Naive thymus-derived CD4-positive, alpha-beta T cell (primary cell): ENCODE data around the gene HDGFL3. TPM values are rescaled to one million over a fixed set of nuclear protein-coding genes. Genes with fewer than 3 reads are reported as not detected.

Experiments used
- ATAC-seq: fragments of 150-1000 bp; cut with Tn5 transposase; 2 replicates; pipeline ENCODE4 v1.10.0; 2021; ENCODE audit warnings: mild to moderate bottlenecking, moderate library complexity
- CTCF ChIA-PET: fragments of 350-600 bp; sonication (Branson Sonifier 250); formaldehyde crosslinking; loops from one replicate; lab custom pipeline; 2021; ENCODE audit warnings: antibody characterized with exemption; lab: Charles Lee
- POLR2A ChIA-PET: fragments of 350-600 bp; sonication (Branson Sonifier 250); formaldehyde crosslinking; loops from one replicate; lab custom pipeline; 2021; ENCODE audit warnings: antibody characterized with exemption, inconsistent platforms; lab: Charles Lee
- DNase-seq, 9 donors: peaks; one replicate each; pipeline versions ENCODE4 v3.0.0 to v3.0.0-alpha.2; 2020 to 2022; ENCODE audit warnings: mixed read lengths in 1 of 9
- H3K27ac ChIP-seq: one replicate; pipeline ENCODE4 v1.7.0; 2013; ENCODE audit warnings: mild to moderate bottlenecking, low read depth, low read length, moderate library complexity
- H3K27me3 ChIP-seq, 2 donors: one replicate each; pipeline ENCODE4 v1.7.0; 2013; ENCODE audit warnings: low read length in 2 of 2, mild to moderate bottlenecking in 2 of 2, moderate library complexity in 2 of 2; ENCODE audit not compliant: control insufficient read depth in 2 of 2, insufficient read depth in 2 of 2
- H3K36me3 ChIP-seq, 3 experiments: 1 replicate in 2 of 3; 2 replicates in 1 of 3; pipeline ENCODE4 v1.7.0; 2013; ENCODE audit warnings: low read length in 3 of 3, mild to moderate bottlenecking in 3 of 3, moderate library complexity in 1 of 3; ENCODE audit not compliant: insufficient read depth in 3 of 3, control insufficient read depth in 2 of 3
- H3K4me1 ChIP-seq, 2 donors: one replicate each; pipeline ENCODE4 v1.7.0; 2013; ENCODE audit warnings: low read length in 2 of 2, mild to moderate bottlenecking in 2 of 2, moderate library complexity in 1 of 2; ENCODE audit not compliant: control insufficient read depth in 2 of 2, insufficient read depth in 2 of 2
- H3K4me3 ChIP-seq: 2 replicates; pipeline ENCODE4 v1.7.0; 2013; ENCODE audit warnings: mild to moderate bottlenecking, low read length
- H3K9me3 ChIP-seq, 3 experiments: 1 replicate in 2 of 3; 2 replicates in 1 of 3; pipeline ENCODE4 v1.7.0; 2013; ENCODE audit warnings: low read length in 3 of 3; ENCODE audit not compliant: control insufficient read depth in 2 of 3
- H3K27ac Mint-ChIP-seq, 9 donors: one replicate each; pipeline ENCODE4 v1.8.0; 2020 to 2022; ENCODE audit warnings: mixed read lengths in 9 of 9, mild to moderate bottlenecking in 8 of 9, moderate library complexity in 5 of 9, inconsistent platforms in 2 of 9
- H3K27me3 Mint-ChIP-seq, 5 donors: one replicate each; pipeline ENCODE4 v1.8.0; 2021 to 2022; ENCODE audit warnings: mixed read lengths in 5 of 5, mild to moderate bottlenecking in 1 of 5
- H3K36me3 Mint-ChIP-seq, 5 donors: one replicate each; pipeline ENCODE4 v1.8.0; 2020 to 2022; ENCODE audit warnings: mixed read lengths in 5 of 5, mild to moderate bottlenecking in 3 of 5, inconsistent platforms in 1 of 5
- H3K4me1 Mint-ChIP-seq, 7 donors: one replicate each; pipeline ENCODE4 v1.8.0; 2020 to 2022; ENCODE audit warnings: mixed read lengths in 7 of 7, mild to moderate bottlenecking in 3 of 7, inconsistent platforms in 1 of 7
- H3K4me3 Mint-ChIP-seq, 10 donors: one replicate each; pipeline ENCODE4 v1.8.0; 2020 to 2022; ENCODE audit warnings: mild to moderate bottlenecking in 10 of 10, mixed read lengths in 10 of 10, moderate library complexity in 6 of 10, inconsistent platforms in 2 of 10
- H3K9me3 Mint-ChIP-seq, 11 donors: one replicate each; pipeline ENCODE4 v1.8.0; 2020 to 2022; ENCODE audit warnings: mixed read lengths in 11 of 11, mild to moderate bottlenecking in 4 of 11, inconsistent platforms in 1 of 11, moderate library complexity in 1 of 11
- intact Hi-C, 2 donors: fragments of 100-400 bp; cut with micrococcal nuclease; formaldehyde crosslinking; loops; one replicate each; pipeline ENCODE4 v1.15.1; 2023
- polyA plus RNA-seq, 2 donors: library from polyadenylated mRNA; unstranded; fragments of 300-500 nt; fragmentation: Illumina TruSeq; gene quantifications; one replicate each; pipeline ENCODE4 v1.2.3, GENCODE V29; 2021
- total RNA-seq, 6 experiments: library from RNA in 5 of 6; stranded (reverse) in 5 of 6; gene quantifications; 1 replicate in 5 of 6; 2 replicates in 1 of 6; pipeline ENCODE4 v1.2.3 and lab custom pipeline; 2021 to 2026

HDGFL3 gene
- total and polyA plus RNA-seq, 7 experiments from 2014 or later: 2.1 to 50.1 (median 3.6) TPM

- Histone ChIP-seq H3K27ac (no peak overlapping the region), H3K9me3 (no peaks in the 10 kb centered on the region), H3K36me3 (no peaks in the 10 kb centered on the region), H3K4me1 (peaks cover 0 to 10% of the 10 kb centered on the region in 2 donors), H3K27me3 (no peaks in the 10 kb centered on the region), H3K4me3 (no peak overlapping the region)
- no peak for DNase-seq
- ATAC-seq: no peak
- peaks cover 0 to 14% (median 0%) of the 10 kb centered on the region in 5 donors for H3K36me3 Mint-ChIP-seq
- POLR2A ChIA-PET: no interaction called here
- CTCF ChIA-PET: no interaction called here
- H3K4me1 Mint-ChIP-seq: peaks cover 10 to 31% (median 17%) of the 10 kb centered on the region in 7 donors
- H3K4me3 Mint-ChIP-seq: peak overlapping the region in 7 of 10 donors; percentile 6 to 75 (median 44)
- intact Hi-C loops: loop anchor here in 1 of 2 donors (5.0 kb wide), 1 partner anchor 57 kb away; no protein-coding TSS in a partner anchor
- H3K27ac Mint-ChIP-seq: no peak overlapping the region
- H3K9me3 Mint-ChIP-seq: peaks cover 0 to 5% (median 0%) of the 10 kb centered on the region in 11 donors
- H3K27me3 Mint-ChIP-seq: peaks cover 40 to 67% (median 55%) of the 10 kb centered on the region in 5 donors
Measured at GRCh38 chr15:83105440-83105839, 102.2 kb downstream of the HDGFL3 start.

GRCh38 chr15:83104141-83104540, 103.5 kb downstream of the HDGFL3 start:
- CTCF ChIA-PET: no interaction called here
- ATAC-seq: no peak
- intact Hi-C loops: no loop called here
- no peak overlapping the region for H3K4me3 ChIP-seq
- H3K27ac ChIP-seq: no peak overlapping the region
- Mint-ChIP-seq H3K27me3 (peaks cover 44 to 59% (median 57%) of the 10 kb centered on the region in 5 donors), H3K27ac (no peak overlapping the region), H3K4me1 (peaks cover 7 to 19% (median 15%) of the 10 kb centered on the region in 7 donors), H3K9me3 (peaks cover 0 to 5% (median 0%) of the 10 kb centered on the region in 11 donors), H3K36me3 (peaks cover 0 to 7% (median 0%) of the 10 kb centered on the region in 5 donors), H3K4me3 (no peak overlapping the region)
- no peaks in the 10 kb centered on the region for H3K27me3 ChIP-seq
- DNase-seq: no peak
- no peaks in the 10 kb centered on the region for H3K9me3 ChIP-seq
- POLR2A ChIA-PET: no interaction called here
- no peaks in the 10 kb centered on the region for H3K36me3 ChIP-seq
- peaks cover 0 to 10% of the 10 kb centered on the region in 2 donors for H3K4me1 ChIP-seq

- intact Hi-C loops: no loop called here
- CTCF ChIA-PET: no interaction called here
- peaks cover 0 to 17% (median 9%) of the 10 kb centered on the region in 11 donors for H3K9me3 Mint-ChIP-seq
- DNase-seq: no peak
- Histone ChIP-seq H3K4me3 (no peak overlapping the region), H3K36me3 (no peaks in the 10 kb centered on the region), H3K9me3 (peaks cover 0 to 4% (median 0%) of the 10 kb centered on the region in 3 experiments), H3K27me3 (no peaks in the 10 kb centered on the region), H3K4me1 (no peaks in the 10 kb centered on the region), H3K27ac (no peak overlapping the region)
- peaks cover 0 to 6% (median 3%) of the 10 kb centered on the region in 5 donors for H3K36me3 Mint-ChIP-seq
- peaks cover 2 to 8% (median 5%) of the 10 kb centered on the region in 7 donors for H3K4me1 Mint-ChIP-seq
- no peak for ATAC-seq
- H3K27ac Mint-ChIP-seq: no peak overlapping the region
- peaks cover 34 to 66% (median 47%) of the 10 kb centered on the region in 5 donors for H3K27me3 Mint-ChIP-seq
- H3K4me3 Mint-ChIP-seq: no peak overlapping the region
- POLR2A ChIA-PET: no interaction called here
Measured at GRCh38 chr15:83102346-83102745, 105.3 kb downstream of the HDGFL3 start.

GRCh38 chr15:83100097-83100646, 107.5 kb downstream of the HDGFL3 start:
- intact Hi-C loops: no loop called here
- Mint-ChIP-seq H3K27ac (peak overlapping the region in 1 of 9 donors; percentile 62), H3K4me3 (no peak overlapping the region), H3K9me3 (peaks cover 0 to 17% (median 9%) of the 10 kb centered on the region in 11 donors), H3K27me3 (peaks cover 28 to 71% (median 40%) of the 10 kb centered on the region in 5 donors), H3K36me3 (peaks cover 0 to 3% (median 0%) of the 10 kb centered on the region in 5 donors), H3K4me1 (no peaks in the 10 kb centered on the region)
- Histone ChIP-seq H3K9me3 (peaks cover 0 to 4% (median 0%) of the 10 kb centered on the region in 3 experiments), H3K4me1 (no peaks in the 10 kb centered on the region), H3K27ac (no peak overlapping the region), H3K4me3 (no peak overlapping the region), H3K36me3 (no peaks in the 10 kb centered on the region), H3K27me3 (no peaks in the 10 kb centered on the region)
- ATAC-seq (peak; percentile 27), DNase-seq (no peak)
- ChIA-PET CTCF (no interaction called here), POLR2A (no interaction called here)

GRCh38 chr15:83099290-83099689, 108.3 kb downstream of the HDGFL3 start:
- no peak for DNase-seq
- no peak for ATAC-seq
- intact Hi-C loops: no loop called here
- no peak overlapping the region for H3K4me3 ChIP-seq
- Mint-ChIP-seq H3K27ac (no peak overlapping the region), H3K4me3 (no peak overlapping the region), H3K27me3 (peaks cover 23 to 70% (median 33%) of the 10 kb centered on the region in 5 donors), H3K4me1 (no peaks in the 10 kb centered on the region), H3K36me3 (peaks cover 0 to 3% (median 0%) of the 10 kb centered on the region in 5 donors), H3K9me3 (peaks cover 0 to 17% (median 9%) of the 10 kb centered on the region in 11 donors)
- no peaks in the 10 kb centered on the region for H3K4me1 ChIP-seq
- no peak overlapping the region for H3K27ac ChIP-seq
- ChIA-PET POLR2A (no interaction called here), CTCF (no interaction called here)
- no peaks in the 10 kb centered on the region for H3K36me3 ChIP-seq
- H3K9me3 ChIP-seq: peaks cover 0 to 4% (median 0%) of the 10 kb centered on the region in 3 experiments
- H3K27me3 ChIP-seq: no peaks in the 10 kb centered on the region

GRCh38 chr15:83098079-83098478, 109.5 kb downstream of the HDGFL3 start:
- Mint-ChIP-seq H3K36me3 (peaks cover 0 to 3% (median 0%) of the 10 kb centered on the region in 5 donors), H3K27ac (no peak overlapping the region), H3K27me3 (peaks cover 21 to 64% (median 25%) of the 10 kb centered on the region in 5 donors), H3K4me3 (no peak overlapping the region), H3K9me3 (peaks cover 0 to 17% (median 9%) of the 10 kb centered on the region in 11 donors), H3K4me1 (no peaks in the 10 kb centered on the region)
- Histone ChIP-seq H3K4me1 (no peaks in the 10 kb centered on the region), H3K9me3 (peaks cover 0 to 4% (median 0%) of the 10 kb centered on the region in 3 experiments), H3K27ac (no peak overlapping the region), H3K27me3 (no peaks in the 10 kb centered on the region), H3K36me3 (no peaks in the 10 kb centered on the region), H3K4me3 (no peak overlapping the region)
- ChIA-PET POLR2A (interaction anchor here (0.6 kb wide), 1 partner anchor 9 kb away, joined by 4 read pairs; no protein-coding TSS in a partner anchor), CTCF (no interaction called here)
- intact Hi-C loops: no loop called here
- ATAC-seq (no peak), DNase-seq (no peak)
